Mononuclear cell (primary cell): Measurements from ENCODE around the gene SCGB1A1. TPM values are rescaled to one million over a fixed set of nuclear protein-coding genes. Genes with fewer than 3 reads are reported as not detected.

ENCODE experiments used
- H3K27me3 ChIP-seq: 2 replicates; pipeline ENCODE4 v1.6.0; 2011; ENCODE audit warnings: low read length, control low read depth; ENCODE audit not compliant: insufficient read depth
- H3K4me1 ChIP-seq: 2 replicates; pipeline ENCODE4 v1.5.1; 2011; ENCODE audit warnings: mild to moderate bottlenecking, low read length, control low read depth; ENCODE audit not compliant: insufficient read depth
- H3K4me3 ChIP-seq: 2 replicates; pipeline ENCODE4 v1.5.1; 2011; ENCODE audit warnings: mild to moderate bottlenecking, low read length, moderate library complexity
- H3K9me3 ChIP-seq: 2 replicates; pipeline ENCODE4 v1.5.1; 2011; ENCODE audit warnings: low read depth, mild to moderate bottlenecking, control low read depth, low read length
- total RNA-seq: library from RNA; depleted of rRNA; stranded (reverse); fragments of >200 nt; gene quantifications from one replicate; pipeline ENCODE4 v1.2.3, GENCODE V29; 2012

Gene SCGB1A1
- total RNA-seq, 1 donor = not detected

GRCh38 chr11:62427630-62428233 is 8.9 kb downstream of the SCGB1A1 start:
- no peaks in the 10 kb centered on the region for H3K27me3 ChIP-seq
- H3K4me3 ChIP-seq = no peak overlapping the region
- H3K9me3 ChIP-seq = no peaks in the 10 kb centered on the region
- H3K4me1 ChIP-seq = peaks cover 83% of the 10 kb centered on the region

GRCh38 chr11:62428871-62429560 is 10.2 kb downstream of the SCGB1A1 start:
- Histone ChIP-seq H3K4me3 (no peak overlapping the region), H3K9me3 (no peaks in the 10 kb centered on the region), H3K27me3 (no peaks in the 10 kb centered on the region), H3K4me1 (peaks cover 96% of the 10 kb centered on the region)

- Histone ChIP-seq H3K4me3 (no peak overlapping the region), H3K9me3 (no peaks in the 10 kb centered on the region), H3K4me1 (peaks cover 99% of the 10 kb centered on the region), H3K27me3 (no peaks in the 10 kb centered on the region)
These were observed 11.6 kb downstream of the SCGB1A1 start for GRCh38 chr11:62430425-62430824.

GRCh38 chr11:62431171-62431901 is 12.5 kb downstream of the SCGB1A1 start:
- no peaks in the 10 kb centered on the region for H3K27me3 ChIP-seq
- no peaks in the 10 kb centered on the region for H3K9me3 ChIP-seq
- no peak overlapping the region for H3K4me3 ChIP-seq
- peaks cover 100% of the 10 kb centered on the region for H3K4me1 ChIP-seq

GRCh38 chr11:62432695-62433094 is 13.9 kb downstream of the SCGB1A1 start:
- no peaks in the 10 kb centered on the region for H3K9me3 ChIP-seq
- no peaks in the 10 kb centered on the region for H3K27me3 ChIP-seq
- H3K4me3 ChIP-seq = no peak overlapping the region
- peaks cover 86% of the 10 kb centered on the region for H3K4me1 ChIP-seq

- peaks cover 80% of the 10 kb centered on the region for H3K4me1 ChIP-seq
- H3K27me3 ChIP-seq = no peaks in the 10 kb centered on the region
- no peaks in the 10 kb centered on the region for H3K9me3 ChIP-seq
- no peak overlapping the region for H3K4me3 ChIP-seq
These were observed 14.5 kb downstream of the SCGB1A1 start for GRCh38 chr11:62433141-62433903.

GRCh38 chr11:62433904-62434276 is 15.1 kb downstream of the SCGB1A1 start:
- Histone ChIP-seq H3K9me3 (no peaks in the 10 kb centered on the region), H3K4me3 (no peak overlapping the region), H3K4me1 (peaks cover 74% of the 10 kb centered on the region), H3K27me3 (no peaks in the 10 kb centered on the region)

GRCh38 chr11:62435846-62436660 is 17.2 kb downstream of the SCGB1A1 start:
- no peaks in the 10 kb centered on the region for H3K9me3 ChIP-seq
- no peak overlapping the region for H3K4me3 ChIP-seq
- H3K27me3 ChIP-seq = no peaks in the 10 kb centered on the region
- H3K4me1 ChIP-seq = peaks cover 65% of the 10 kb centered on the region

GRCh38 chr11:62437616-62438015 is 18.8 kb downstream of the SCGB1A1 start:
- Histone ChIP-seq H3K27me3 (no peaks in the 10 kb centered on the region), H3K4me1 (peaks cover 51% of the 10 kb centered on the region)

GRCh38 chr11:62438641-62439040 is 19.8 kb downstream of the SCGB1A1 start:
- Histone ChIP-seq H3K9me3 (no peaks in the 10 kb centered on the region), H3K27me3 (no peaks in the 10 kb centered on the region), H3K4me3 (no peak overlapping the region), H3K4me1 (peaks cover 50% of the 10 kb centered on the region)

More at GRCh38 chr11:62437616-62438015, 18.8 kb downstream of the SCGB1A1 start:
- Histone ChIP-seq H3K4me3 (no peak overlapping the region), H3K9me3 (no peaks in the 10 kb centered on the region)

- H3K27me3 ChIP-seq = no peaks in the 10 kb centered on the region
- H3K4me1 ChIP-seq = peaks cover 49% of the 10 kb centered on the region
- no peak overlapping the region for H3K4me3 ChIP-seq
- H3K9me3 ChIP-seq = no peaks in the 10 kb centered on the region
These were observed 21.2 kb downstream of the SCGB1A1 start for GRCh38 chr11:62439785-62440602.

- no peaks in the 10 kb centered on the region for H3K9me3 ChIP-seq
- H3K4me1 ChIP-seq = peaks cover 51% of the 10 kb centered on the region
- H3K4me3 ChIP-seq = no peak overlapping the region
These were observed 24.8 kb downstream of the SCGB1A1 start for GRCh38 chr11:62443390-62444235.

GRCh38 chr11:62444236-62444833 is 25.5 kb downstream of the SCGB1A1 start:
- no peaks in the 10 kb centered on the region for H3K27me3 ChIP-seq
- H3K4me3 ChIP-seq = peak overlapping the region; percentile 20
- H3K4me1 ChIP-seq = peaks cover 51% of the 10 kb centered on the region
- no peaks in the 10 kb centered on the region for H3K9me3 ChIP-seq

More at GRCh38 chr11:62443390-62444235, 24.8 kb downstream of the SCGB1A1 start:
- no peaks in the 10 kb centered on the region for H3K27me3 ChIP-seq
